ENCODE results near the gene SNRPA1.
A peak's percentile ranks its signal among the peaks of the same experiment; 100 is the strongest.

SNRPA1 gene

DNA sequence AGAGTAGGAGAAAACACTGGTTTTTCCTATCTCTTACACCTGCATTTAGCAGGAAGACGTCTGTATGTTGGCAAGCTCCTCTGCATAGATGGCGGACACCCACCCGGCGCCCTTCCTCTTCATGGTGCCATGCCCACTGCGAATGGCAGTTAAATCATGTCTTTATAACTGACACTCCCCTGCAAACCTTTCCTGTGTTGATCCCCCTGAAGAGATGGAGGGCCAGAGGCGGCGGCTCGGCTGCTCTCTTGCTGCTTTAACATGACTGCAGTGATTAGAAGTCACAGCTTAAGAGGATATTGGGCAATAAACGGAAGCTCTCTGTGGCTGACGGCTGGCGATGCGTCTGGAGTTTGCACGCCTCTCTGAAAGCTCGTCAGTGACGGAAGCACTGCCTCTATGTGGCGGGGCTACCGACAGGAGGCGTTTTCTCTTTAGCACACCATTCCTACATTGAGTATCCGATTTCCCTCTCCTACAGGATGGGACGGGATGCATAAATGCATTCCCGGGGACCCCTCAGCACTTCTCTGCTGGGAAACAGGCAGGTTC is 25.5 kb upstream of the SNRPA1 start:
- peak; percentile 13 to 54 for DNase-seq (ENCODE audit: extremely low read depth in 1 of 2, low read depth in 1 of 2)

DNA sequence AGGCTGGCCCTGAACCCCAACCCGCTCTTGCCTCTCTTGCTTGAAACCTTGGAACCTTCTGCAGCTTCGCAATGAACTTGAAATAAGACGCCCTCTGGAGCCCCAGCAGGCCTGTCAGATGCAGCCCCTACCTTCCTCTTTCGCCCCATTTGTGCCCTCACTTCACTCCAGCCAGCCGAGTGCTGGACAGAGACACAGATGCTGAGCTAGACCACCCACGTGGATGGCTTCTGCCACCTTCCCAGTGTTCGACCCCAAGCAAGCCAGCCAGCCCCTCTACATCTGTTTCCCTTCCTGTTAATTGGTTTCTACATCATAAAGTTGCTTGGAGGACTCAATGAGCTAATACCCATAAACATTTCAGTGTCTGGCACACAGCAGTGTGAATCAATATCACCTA is 23.8 kb upstream of the SNRPA1 start:
- DNase-seq (ENCODE audit: extremely low read depth in 1 of 2, low read depth in 1 of 2): no peak

DNA sequence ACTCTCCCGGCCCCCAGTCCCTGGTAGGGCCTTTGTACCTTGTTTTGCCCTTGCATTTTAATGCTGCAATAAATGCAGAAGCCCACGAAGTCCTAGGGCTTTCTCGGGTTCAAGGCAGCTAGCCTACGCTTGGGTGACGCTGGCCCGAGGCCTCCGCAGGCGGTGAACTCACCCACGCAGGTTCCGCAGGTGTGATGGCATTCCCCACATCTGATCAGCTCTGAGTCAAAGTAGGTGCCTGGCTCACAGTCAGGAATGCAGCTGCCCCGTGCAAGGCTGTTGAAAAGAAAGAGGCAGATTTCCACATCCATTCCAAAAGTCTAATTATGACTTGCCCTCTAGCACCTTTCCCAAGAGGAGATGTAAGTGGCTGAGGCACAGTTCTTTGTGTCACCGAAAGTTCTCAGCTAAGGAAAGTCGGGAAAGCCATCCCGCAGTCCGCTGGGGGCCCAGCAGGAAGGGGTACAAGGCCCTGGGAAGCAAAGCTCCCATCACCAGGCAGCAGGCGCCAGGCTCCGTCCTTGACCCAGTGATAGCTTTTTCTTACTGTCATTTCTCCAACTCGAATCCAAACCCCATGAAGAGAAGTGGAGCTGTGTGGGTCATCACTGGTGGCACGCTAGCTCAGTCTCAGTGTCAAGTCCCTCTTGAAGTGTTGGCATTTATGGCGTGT is 23.2 kb upstream of the SNRPA1 start:
- no peak for DNase-seq (ENCODE audit: extremely low read depth in 1 of 2, low read depth in 1 of 2)

DNA sequence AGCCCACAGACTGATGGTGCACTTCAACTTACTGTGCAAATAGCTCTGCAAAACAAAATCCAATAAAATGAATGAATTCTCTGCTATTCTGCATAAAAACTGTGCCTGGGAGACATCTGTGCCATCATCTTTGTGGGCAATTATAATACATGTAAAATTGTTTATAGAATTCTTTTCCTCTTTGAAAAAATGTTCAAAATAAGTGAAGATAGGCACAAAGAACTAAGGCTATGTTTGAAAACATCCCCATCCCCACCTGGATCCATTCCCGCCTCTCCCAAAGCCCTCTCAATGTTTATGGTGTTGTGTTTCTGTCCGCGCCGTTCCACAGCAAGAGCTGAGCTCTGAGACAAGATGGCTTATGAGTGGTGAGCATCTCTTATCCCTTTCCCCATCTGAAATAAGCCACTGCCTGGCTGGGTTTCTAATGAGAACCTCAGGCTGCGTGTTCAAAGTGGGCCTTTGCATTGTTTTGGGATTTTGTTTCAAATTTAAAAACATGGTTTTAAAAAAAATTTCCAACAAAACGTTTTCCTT is 22.4 kb upstream of the SNRPA1 start:
- DNase-seq (ENCODE audit: extremely low read depth in 1 of 2, low read depth in 1 of 2): no peak

DNA sequence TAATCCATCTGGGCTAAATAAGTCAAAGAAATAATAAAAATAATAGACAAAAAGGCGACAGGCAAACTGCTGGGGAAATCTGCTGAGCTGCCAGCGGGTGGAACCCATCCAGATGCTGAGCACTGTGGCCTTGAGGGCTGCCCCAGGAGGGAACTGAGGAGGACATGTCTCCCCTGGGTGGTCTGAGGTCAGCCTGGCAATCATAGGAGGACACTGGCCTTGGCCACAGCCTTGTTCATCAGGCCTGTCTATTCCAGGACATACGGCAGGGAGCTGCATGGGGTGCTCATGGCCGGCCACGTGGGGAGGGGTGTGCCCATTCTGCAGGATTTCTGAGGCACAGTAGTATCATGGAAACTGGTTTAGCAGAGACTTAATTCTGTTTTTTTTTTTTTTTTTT is 21.5 kb upstream of the SNRPA1 start:
- no peak for DNase-seq (ENCODE audit: extremely low read depth in 1 of 2, low read depth in 1 of 2)

DNA sequence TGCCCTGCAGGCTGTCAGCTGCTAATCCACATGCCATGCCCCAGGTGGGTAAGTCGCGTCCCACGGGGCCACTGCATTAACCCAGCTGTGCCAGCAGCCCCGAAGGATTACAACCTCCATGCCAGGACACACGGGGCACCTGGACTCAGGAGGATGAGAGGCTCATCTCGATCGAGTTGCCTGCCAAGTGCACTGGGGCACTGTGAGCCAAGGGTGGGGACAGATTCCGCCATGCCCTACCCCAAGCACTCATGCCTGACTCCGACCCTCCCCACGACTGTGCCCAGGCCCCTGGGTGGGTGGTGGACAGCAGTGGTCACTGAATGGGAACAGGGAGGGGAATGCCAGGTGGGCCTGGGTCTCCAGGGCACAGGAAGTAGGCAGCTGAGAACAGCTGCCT is 20.7 kb upstream of the SNRPA1 start:
- DNase-seq (ENCODE audit: extremely low read depth in 1 of 2, low read depth in 1 of 2): no peak

DNA sequence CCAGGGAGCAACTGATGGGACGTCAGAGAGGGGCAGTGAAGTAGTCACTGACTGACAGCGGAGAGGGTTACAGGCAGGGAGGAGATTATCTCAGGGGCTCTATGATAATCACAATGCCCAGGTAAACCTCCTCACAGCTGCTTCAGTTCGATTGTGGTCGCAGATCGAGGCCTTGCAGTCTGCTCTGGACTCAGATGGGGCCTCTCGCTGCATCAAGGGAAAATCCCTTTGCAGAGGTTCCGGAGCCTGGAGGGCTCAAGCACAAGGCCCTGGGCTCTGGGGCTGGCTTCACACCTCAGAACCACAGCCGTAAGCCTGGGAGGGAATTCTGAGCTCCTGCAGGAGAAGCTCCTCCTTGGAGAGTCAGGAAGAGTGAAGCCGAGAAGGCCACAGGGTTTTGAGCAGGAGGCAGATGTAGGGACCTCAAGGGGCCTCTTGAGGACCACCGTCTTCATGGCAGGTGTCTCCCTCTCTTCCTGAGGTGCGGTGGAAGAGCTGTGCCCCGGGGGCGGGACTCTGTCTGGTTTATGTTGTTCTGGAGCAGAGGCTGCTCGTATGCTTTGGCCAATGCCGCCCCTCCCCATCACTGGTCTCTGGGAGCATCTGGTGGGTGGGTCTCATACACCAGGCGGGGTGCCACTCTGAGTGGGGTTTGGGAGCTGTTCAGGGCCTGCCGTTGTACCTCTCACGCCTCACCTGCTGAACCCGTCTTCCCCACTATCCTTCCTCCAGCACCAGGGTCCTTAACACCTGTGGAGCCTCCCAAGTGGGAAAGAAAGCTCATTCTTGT is 19.5 kb upstream of the SNRPA1 start:
- no peak for DNase-seq (ENCODE audit: extremely low read depth in 1 of 2, low read depth in 1 of 2)

DNA sequence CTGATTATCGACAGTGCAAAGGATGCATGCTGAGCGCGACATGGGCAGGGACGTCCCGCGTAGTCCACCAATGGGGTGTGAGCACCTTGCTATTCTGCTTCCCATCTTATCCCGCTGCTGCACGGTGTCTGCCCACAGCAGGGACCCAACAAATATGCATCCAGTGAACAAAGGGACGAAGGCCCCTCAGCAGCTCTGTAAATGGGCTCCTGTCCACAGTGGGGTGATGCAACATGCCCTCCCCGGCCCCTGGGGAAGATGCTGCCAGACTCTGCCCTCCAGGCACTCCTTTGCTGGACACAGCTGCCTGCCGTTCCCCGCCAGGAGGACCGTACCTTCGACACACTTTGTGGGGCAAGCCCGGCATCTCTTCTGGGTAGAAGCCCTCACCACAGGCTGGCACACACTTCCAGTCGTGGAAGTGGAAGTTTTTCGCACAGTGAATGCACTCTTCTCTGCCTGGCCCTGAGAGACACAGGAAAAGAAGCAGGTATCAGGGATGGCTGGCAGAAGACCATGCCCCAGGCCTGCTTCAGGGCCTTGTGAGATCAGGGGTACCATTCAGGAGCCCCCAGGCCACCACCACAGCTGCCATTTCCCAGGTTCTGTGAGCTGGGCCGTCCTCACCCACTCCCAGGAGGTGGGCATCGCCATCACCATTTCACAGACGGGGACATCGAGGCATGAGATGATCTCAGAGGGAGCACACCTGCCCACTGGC is 18.2 kb upstream of the SNRPA1 start:
- no peak for DNase-seq (ENCODE audit: extremely low read depth in 1 of 2, low read depth in 1 of 2)

DNA sequence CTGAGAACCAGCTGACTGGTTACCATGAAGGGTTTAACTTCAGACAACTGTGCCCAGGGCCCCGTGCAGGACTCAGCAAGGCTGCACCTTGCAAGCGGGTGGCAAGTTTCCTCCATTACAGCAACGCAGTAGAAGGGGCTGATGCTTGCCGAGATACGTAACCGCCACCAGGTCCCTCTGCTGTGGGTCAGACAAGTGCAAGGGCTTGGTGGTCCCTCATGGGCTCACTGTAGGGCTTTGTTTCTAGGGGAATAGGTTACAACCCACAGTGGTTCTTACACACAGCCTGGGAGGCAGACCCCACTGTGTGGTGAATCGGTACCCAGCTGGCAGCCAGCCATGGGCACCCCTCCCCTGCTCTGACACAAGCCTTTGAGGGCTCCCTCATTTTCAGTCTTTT is 15.5 kb upstream of the SNRPA1 start:
- no peak for DNase-seq (ENCODE audit: extremely low read depth in 1 of 2, low read depth in 1 of 2)

DNA sequence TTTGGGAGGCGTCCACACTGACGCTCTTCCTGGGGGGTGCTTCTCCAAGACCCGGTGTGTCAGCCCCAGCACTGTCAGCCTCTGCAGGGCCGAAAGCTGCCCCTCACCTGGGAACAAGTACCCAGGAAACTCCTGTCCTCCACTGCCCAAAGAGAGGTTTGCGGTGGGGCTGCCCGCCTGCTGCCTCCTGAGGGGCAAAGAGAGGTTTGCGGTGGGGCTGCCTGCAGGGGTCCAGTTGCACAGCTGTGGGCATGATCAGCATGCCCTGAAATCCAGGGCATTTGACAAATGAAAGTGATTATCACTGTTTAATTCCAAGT is 15.1 kb upstream of the SNRPA1 start:
- DNase-seq (ENCODE audit: extremely low read depth in 1 of 2, low read depth in 1 of 2): no peak

DNA sequence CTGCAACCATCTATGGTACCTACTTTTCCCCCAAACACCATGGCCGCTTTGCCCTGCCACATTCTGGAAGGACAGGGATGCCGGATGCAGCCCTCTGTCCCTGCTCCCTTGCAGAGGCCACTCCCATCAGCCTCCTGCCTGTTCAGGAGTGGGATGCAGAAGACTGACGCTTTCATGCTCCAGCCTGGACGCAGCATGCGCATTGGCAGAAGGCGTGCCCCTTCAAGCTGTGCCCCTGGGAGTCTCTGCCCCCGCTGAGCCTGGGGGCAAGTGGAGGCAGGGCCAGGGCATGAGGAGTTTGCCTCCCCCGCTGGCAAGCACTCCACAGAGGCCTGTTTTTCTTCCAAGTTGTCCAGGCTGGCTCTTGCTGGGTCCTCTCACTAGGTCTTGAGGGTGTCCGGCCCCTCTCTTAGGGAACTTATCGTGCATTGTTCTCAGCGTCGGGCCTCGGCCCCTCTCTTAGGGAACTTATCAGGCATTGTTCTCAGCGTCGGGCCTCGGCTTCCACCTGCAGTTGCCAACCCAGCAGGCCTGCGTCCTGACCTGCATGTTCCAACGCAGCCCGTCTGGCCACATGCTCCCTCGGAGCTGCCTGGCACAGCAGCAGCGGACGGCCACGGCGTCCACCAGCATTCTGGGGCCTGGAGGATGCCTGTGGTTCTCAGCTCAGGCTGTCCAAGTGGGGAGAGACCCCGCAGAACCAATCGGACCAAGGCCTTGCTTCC is 14.6 kb upstream of the SNRPA1 start:
- no peak for DNase-seq (ENCODE audit: extremely low read depth in 1 of 2, low read depth in 1 of 2)

DNA sequence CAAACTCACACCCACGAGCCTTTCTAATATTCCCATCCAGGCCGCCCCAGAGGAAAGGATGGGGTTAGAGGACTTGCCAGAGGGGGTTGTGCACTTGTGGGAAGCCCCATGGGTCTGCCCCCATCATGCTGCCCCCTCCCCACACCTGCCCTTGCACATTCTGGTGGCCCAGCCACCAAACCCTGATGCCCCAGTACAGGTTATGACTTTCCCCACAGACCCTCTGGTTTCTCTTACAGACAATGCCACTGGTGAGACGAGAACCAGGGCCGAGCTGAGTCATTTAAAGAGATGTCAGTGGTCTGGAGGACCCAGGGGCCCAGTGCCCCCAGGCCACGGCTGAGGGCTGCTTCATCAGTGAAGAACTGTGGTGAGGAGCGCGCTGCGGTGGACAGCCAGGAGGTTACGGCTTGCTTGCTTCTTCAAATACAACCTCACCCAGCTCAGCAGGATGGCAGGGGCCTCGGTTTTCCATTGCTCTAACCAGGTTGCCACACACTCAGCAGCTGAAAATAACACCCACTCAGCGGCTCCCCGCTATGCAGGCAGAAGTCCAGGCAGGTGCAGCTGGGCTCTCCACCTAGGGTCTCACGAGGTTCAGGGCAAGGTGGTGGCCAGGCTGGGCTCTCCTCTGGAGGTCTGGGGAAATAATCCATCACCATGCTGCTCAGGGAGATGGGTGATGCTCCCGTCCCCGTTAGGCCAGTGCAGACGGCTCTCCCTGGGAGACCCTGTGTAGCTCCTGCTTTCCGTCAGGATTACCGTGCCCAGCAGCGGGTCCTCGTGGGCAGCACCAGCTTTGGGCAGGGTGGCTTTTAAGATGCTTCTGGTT is 13.8 kb upstream of the SNRPA1 start:
- no peak for DNase-seq (ENCODE audit: extremely low read depth in 1 of 2, low read depth in 1 of 2)

DNA sequence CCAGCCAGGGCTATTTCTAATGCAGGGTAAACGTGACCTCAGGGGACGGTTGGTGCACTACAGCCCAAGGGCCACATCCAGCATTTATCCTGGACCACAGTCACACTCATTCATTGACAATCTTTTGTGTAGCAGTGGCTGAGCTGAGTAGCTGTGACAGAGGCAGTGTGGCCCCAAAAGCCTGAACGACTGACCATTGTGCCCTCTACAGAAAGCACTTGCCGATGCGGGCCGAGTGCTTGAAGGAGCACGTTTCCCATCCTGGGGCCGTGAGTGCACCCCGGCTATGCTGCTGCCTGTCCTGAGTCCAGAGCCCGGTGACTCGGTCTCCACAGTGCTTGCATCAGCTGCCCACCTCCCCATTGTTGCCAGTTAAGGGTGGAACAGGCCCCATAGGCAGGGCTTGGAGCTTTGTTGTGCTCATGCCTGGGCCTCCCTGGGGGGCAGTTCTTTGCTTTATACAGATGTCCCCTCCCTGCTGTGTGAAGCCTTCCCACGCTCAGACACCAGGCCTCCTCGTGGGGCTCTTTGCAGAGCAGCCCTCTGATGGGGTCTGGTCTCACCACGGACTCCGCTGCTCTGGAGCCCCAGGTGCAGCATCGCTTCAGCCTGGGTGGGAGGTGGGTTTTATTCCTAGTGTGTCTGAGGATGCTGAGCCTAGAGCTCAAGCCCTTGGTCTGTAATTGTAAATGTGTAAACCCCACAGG is 13.0 kb upstream of the SNRPA1 start:
- DNase-seq (ENCODE audit: extremely low read depth in 1 of 2, low read depth in 1 of 2): no peak

DNA sequence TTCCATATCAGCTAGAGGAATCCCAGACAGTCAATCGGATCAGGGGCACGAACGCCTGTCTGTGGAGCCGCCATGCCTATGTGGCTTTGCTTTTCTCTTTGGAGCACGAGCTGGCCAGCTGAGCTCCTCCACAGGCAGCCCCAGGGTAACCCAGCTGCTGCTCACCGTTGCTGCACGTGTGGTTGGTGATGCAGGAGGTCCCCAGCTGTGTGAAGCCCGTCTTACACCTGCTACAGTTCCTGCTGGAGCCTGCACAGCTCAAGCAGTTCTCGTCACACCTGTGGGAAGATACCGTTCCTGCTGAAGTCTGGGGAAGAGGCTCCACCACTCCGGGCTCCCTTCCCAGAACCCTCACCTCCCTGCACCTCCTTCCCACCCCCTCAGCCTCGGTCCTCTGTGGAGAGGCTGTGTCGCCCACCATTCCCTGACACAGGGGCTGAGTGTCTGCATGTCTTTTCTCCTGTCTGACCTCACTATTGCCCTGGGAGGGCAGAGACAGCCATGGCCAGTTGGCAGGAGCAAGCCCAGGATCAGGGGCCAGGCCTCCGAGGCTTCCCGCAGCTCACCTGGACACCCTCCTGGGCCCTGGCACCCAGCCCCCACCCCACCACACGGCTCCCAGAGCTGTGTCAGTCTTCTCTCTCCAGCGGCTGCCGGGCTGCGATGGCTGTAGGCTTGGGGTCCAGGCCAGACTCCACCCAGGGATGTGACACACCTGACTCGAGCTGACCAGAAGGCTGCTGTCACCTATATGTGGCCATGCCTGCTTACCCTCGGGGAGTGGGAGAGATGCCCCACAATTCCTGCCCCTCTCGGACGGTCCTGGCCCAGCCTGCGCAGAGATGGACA is 12.2 kb upstream of the SNRPA1 start:
- no peak for DNase-seq (ENCODE audit: extremely low read depth in 1 of 2, low read depth in 1 of 2)

DNA sequence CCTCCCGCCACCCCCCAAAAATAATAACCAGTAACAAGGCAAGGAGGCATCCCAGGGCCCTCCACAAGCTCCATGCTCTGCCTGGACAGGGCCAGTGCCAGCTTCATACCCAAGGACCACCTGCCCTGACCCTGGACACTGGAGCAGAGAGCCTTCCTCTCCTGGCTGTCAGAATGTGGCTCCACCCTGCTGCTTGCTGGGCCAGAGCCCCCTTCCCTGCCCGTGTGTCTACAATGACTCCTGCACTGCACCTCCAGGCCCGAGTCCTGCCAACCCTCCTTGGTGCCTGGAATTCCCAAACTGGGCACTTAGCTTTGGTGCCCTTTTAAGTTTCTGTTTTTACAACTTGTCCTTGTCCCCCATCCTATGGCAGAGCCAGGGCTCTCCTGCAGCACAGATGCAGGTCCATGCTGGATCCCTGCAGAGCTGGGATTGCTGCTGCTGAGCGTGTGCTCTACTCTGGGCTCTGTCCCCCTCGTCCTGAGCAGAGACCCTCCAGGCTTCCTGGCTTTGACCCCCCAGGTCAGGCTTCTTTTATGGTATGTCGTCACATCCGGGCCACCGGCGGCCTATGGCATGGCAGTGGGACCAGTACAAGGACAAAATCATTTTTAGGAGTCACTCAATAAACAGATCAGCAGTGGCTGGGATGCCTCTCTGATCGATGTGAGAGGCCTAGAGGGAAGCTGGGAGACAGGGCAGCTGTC is 11.4 kb upstream of the SNRPA1 start:
- no peak for DNase-seq (ENCODE audit: extremely low read depth in 1 of 2, low read depth in 1 of 2)

DNA sequence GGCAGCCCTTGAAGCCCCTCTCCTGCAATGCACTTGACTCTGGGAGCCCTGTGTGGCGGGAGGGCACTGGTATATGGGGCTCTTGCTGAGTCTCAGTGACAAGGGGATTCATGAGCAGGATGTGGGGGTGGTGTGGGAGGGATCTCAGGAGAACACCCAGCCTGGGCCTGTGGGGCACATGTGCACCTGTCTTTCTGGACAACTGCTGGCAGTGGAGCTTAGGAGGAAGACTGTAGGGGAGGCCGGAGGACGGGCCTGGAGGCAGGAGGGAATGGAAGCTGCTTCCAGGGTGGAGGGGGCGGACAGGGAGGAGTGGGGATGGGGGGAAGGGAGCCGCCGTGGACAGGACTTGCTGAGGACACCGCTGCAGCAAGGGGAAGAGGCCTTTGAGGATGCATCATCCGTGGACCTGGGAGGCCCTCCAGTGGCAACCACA is 10.8 kb upstream of the SNRPA1 start:
- no peak for DNase-seq (ENCODE audit: extremely low read depth in 1 of 2, low read depth in 1 of 2)

DNA sequence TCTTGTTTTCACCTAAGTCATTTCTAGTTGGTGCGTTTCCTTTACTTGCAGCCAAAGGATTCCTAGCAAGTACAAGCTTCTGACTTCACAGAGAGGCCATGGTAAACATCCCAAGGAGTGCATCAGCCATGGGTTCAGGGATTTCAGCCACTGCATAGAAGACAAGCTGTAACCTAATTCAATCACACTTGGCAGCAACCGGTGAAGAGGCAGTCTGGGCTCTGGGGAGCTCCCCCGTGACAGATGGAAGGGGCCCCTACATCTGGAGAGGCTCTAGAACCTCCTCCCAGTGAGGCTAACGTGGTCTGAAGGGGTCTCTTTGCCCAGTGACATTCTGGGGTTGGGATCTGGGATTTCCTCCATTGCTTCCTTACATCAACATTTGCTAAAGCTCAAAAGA is 8.4 kb upstream of the SNRPA1 start:
- no peak for DNase-seq (ENCODE audit: extremely low read depth in 1 of 2, low read depth in 1 of 2)

All from stimulated activated CD8-positive, alpha-beta memory T cell treated with anti-CD3 and anti-CD28 coated beads, Interleukin-7, amount 100 ng/mL, for 48 hours (primary cell).